Urinary bladder (tissue), 4 donors: Measurements from ENCODE around the gene FGD4. TPM values are rescaled to one million over a fixed set of nuclear protein-coding genes. Genes with fewer than 3 reads are reported as not detected.

Experiments
- DNase-seq: peaks from one replicate; pipeline ENCODE4 v3.0.0-alpha.2; 2015; ENCODE audit errors: extremely low spot score
- H3K27ac ChIP-seq: one replicate; pipeline ENCODE4 v1.5.1; 2013; ENCODE audit warnings: low read depth, mild to moderate bottlenecking, moderate library complexity
- H3K36me3 ChIP-seq: one replicate; pipeline ENCODE4 v1.6.1; 2013; ENCODE audit warnings: mild to moderate bottlenecking, moderate library complexity; ENCODE audit not compliant: insufficient read depth
- H3K4me1 ChIP-seq: one replicate; pipeline ENCODE4 v1.6.1; 2013; ENCODE audit warnings: mild to moderate bottlenecking, moderate library complexity; ENCODE audit not compliant: insufficient read depth
- H3K4me3 ChIP-seq: one replicate; pipeline ENCODE4 v1.5.1; 2013; ENCODE audit warnings: low read depth, low read length
- WGBS: extraction: QIAGEN DNeasy Blood & Tissue Kit; methylation state at CpG from one replicate; pipeline ENCODE4 v1.1.7; 2013; 5-methylcytosine and 5-hydroxymethylcytosine counted together
- polyA plus RNA-seq: library from polyadenylated mRNA; stranded (reverse); fragments of 200-250 nt; gene quantifications from one replicate; pipeline ENCODE4 v1.2.3, GENCODE V29; 2013
- total RNA-seq: library from RNA; depleted of rRNA; stranded (reverse); fragments of >200 nt; gene quantifications from one replicate; pipeline ENCODE4 v1.2.3, GENCODE V29; 2014
- donor health status: healthy with polysubstance abuse.
- donor health status: healthy.

The FGD4 gene
- total and polyA plus RNA-seq, 2 donors: 4.2 to 24.8 TPM

- no peak overlapping the region for H3K27ac ChIP-seq
- 67% methylated on average over 2 of the region's 2 CpGs for WGBS
- no peak overlapping the region for H3K4me3 ChIP-seq
- DNase-seq: no peak
- H3K36me3 ChIP-seq: no peaks in the 10 kb centered on the region
- H3K4me1 ChIP-seq: no peaks in the 10 kb centered on the region
Observed at GRCh38 chr12:32420356-32420755, 21.0 kb downstream of the FGD4 start.

- no peaks in the 10 kb centered on the region for H3K4me1 ChIP-seq
- H3K4me3 ChIP-seq: no peak overlapping the region
- no peak for DNase-seq
- no peaks in the 10 kb centered on the region for H3K36me3 ChIP-seq
- H3K27ac ChIP-seq: no peak overlapping the region
Observed at GRCh38 chr12:32423559-32423958, 24.2 kb downstream of the FGD4 start.

- no peaks in the 10 kb centered on the region for H3K4me1 ChIP-seq
- WGBS: 80% methylated on average over 6 of the region's 6 CpGs
- H3K36me3 ChIP-seq: no peaks in the 10 kb centered on the region
- no peak overlapping the region for H3K27ac ChIP-seq
- no peak for DNase-seq
- H3K4me3 ChIP-seq: no peak overlapping the region
Observed at GRCh38 chr12:32431025-32431424, 31.7 kb downstream of the FGD4 start.

- Histone ChIP-seq H3K27ac (no peak overlapping the region), H3K4me1 (no peaks in the 10 kb centered on the region), H3K36me3 (no peaks in the 10 kb centered on the region), H3K4me3 (no peak overlapping the region)
- WGBS: 55% methylated on average over 7 of the region's 7 CpGs
- no peak for DNase-seq
Observed at GRCh38 chr12:32435921-32436705, 36.8 kb downstream of the FGD4 start.

- H3K4me1 ChIP-seq: no peaks in the 10 kb centered on the region
- no peak overlapping the region for H3K27ac ChIP-seq
- H3K4me3 ChIP-seq: no peak overlapping the region
- no peak for DNase-seq
- WGBS: 51% methylated on average over 9 of the region's 9 CpGs
- H3K36me3 ChIP-seq: no peaks in the 10 kb centered on the region
Observed at GRCh38 chr12:32437095-32437515, 37.7 kb downstream of the FGD4 start.

- WGBS: 79% methylated on average over 9 of the region's 9 CpGs
- no peaks in the 10 kb centered on the region for H3K36me3 ChIP-seq
- no peak for DNase-seq
- H3K4me3 ChIP-seq: no peak overlapping the region
- no peaks in the 10 kb centered on the region for H3K4me1 ChIP-seq
- H3K27ac ChIP-seq: no peak overlapping the region
Observed at GRCh38 chr12:32440120-32440865, 40.9 kb downstream of the FGD4 start.

- no peaks in the 10 kb centered on the region for H3K4me1 ChIP-seq
- H3K36me3 ChIP-seq: no peaks in the 10 kb centered on the region
- WGBS: 93% methylated on average over 4 of the region's 4 CpGs
- H3K27ac ChIP-seq: no peak overlapping the region
- DNase-seq: no peak
- H3K4me3 ChIP-seq: no peak overlapping the region
Observed at GRCh38 chr12:32443491-32443890, 44.1 kb downstream of the FGD4 start.

- WGBS: 23% methylated on average over 2 of the region's 2 CpGs
Observed at GRCh38 chr12:32444895-32445294, 45.5 kb downstream of the FGD4 start.

GRCh38 chr12:32445356-32445755 lies 46.0 kb downstream of the FGD4 start:
- no peak overlapping the region for H3K27ac ChIP-seq
- H3K36me3 ChIP-seq: no peaks in the 10 kb centered on the region
- WGBS: 83% methylated on average over 1 of the region's 1 CpG
- H3K4me3 ChIP-seq: no peak overlapping the region
- H3K4me1 ChIP-seq: no peaks in the 10 kb centered on the region
- DNase-seq: no peak

More at GRCh38 chr12:32444895-32445294, 45.5 kb downstream of the FGD4 start:
- no peak overlapping the region for H3K4me3 ChIP-seq
- no peak overlapping the region for H3K27ac ChIP-seq
- no peak for DNase-seq
- H3K4me1 ChIP-seq: no peaks in the 10 kb centered on the region
- no peaks in the 10 kb centered on the region for H3K36me3 ChIP-seq

GRCh38 chr12:32446316-32447119 lies 47.2 kb downstream of the FGD4 start:
- Histone ChIP-seq H3K36me3 (no peaks in the 10 kb centered on the region), H3K4me3 (no peak overlapping the region), H3K4me1 (no peaks in the 10 kb centered on the region), H3K27ac (no peak overlapping the region)
- DNase-seq: no peak
- WGBS: 75% methylated on average over 14 of the region's 14 CpGs

- Histone ChIP-seq H3K27ac (no peak overlapping the region), H3K4me3 (no peak overlapping the region), H3K4me1 (no peaks in the 10 kb centered on the region), H3K36me3 (no peaks in the 10 kb centered on the region)
- 84% methylated on average over 6 of the region's 6 CpGs for WGBS
- no peak for DNase-seq
Observed at GRCh38 chr12:32448586-32448985, 49.2 kb downstream of the FGD4 start.

- Histone ChIP-seq H3K36me3 (no peaks in the 10 kb centered on the region), H3K27ac (no peak overlapping the region), H3K4me1 (no peaks in the 10 kb centered on the region), H3K4me3 (no peak overlapping the region)
- DNase-seq: no peak
- 83% methylated on average over 2 of the region's 2 CpGs for WGBS
Observed at GRCh38 chr12:32450363-32450762, 51.0 kb downstream of the FGD4 start.

- Histone ChIP-seq H3K27ac (no peak overlapping the region), H3K36me3 (no peaks in the 10 kb centered on the region), H3K4me3 (no peak overlapping the region), H3K4me1 (no peaks in the 10 kb centered on the region)
- no peak for DNase-seq
- WGBS: 83% methylated on average over 1 of the region's 1 CpG
Observed at GRCh38 chr12:32450768-32451167, 51.4 kb downstream of the FGD4 start.
